ENCODE data around the gene TLN1. TPM values are rescaled to one million over a fixed set of nuclear protein-coding genes. Genes with fewer than 3 reads are reported as not detected.

TLN1 gene
- total and polyA plus RNA-seq, 10 of the 15 experiments (the other 5 are each of a cell fraction or from before 2014, with no cell fraction given): 11.6 to 305 (median 71.9) TPM

- TF ChIP-seq, protein P1, sequence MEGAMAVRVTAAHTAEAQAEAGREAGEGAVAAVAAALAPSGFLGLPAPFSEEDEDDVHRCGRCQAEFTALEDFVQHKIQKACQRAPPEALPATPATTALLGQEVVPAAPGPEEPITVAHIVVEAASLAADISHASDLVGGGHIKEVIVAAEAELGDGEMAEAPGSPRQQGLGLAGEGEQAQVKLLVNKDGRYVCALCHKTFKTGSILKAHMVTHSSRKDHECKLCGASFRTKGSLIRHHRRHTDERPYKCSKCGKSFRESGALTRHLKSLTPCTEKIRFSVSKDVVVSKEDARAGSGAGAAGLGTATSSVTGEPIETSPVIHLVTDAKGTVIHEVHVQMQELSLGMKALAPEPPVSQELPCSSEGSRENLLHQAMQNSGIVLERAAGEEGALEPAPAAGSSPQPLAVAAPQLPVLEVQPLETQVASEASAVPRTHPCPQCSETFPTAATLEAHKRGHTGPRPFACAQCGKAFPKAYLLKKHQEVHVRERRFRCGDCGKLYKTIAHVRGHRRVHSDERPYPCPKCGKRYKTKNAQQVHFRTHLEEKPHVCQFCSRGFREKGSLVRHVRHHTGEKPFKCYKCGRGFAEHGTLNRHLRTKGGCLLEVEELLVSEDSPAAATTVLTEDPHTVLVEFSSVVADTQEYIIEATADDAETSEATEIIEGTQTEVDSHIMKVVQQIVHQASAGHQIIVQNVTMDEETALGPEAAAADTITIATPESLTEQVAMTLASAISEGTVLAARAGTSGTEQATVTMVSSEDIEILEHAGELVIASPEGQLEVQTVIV (IDR thresholded peaks at IDR 0.05; ENCODE audit: borderline replicate concordance, partially characterized antibody): no peak
- no peak for TF ChIP-seq SMAD5 (IDR thresholded peaks at IDR 0.05; ENCODE audit: low read depth)
- peak; percentile 64; the same call in 1 of the 2 replicates for TF ChIP-seq MTA3 (IDR thresholded peaks at IDR 0.05; ENCODE audit: borderline replicate concordance, low read length)
- peak; percentile 2; the same call in 1 of the 2 replicates for TF ChIP-seq SPI1 (IDR thresholded peaks at IDR 0.05; ENCODE audit: borderline replicate concordance, insufficient read depth, low read depth, low read length)
- TF ChIP-seq POLR2AphosphoS2 (IDR thresholded peaks at IDR 0.05; ENCODE audit: low read depth, low read length): no peak
- TF ChIP-seq CBX3 (IDR thresholded peaks at IDR 0.05; ENCODE audit: borderline replicate concordance, low read depth): no peak
- no peak for TF ChIP-seq ZNF592 (IDR thresholded peaks at IDR 0.05)
- TF ChIP-seq, protein P2, sequence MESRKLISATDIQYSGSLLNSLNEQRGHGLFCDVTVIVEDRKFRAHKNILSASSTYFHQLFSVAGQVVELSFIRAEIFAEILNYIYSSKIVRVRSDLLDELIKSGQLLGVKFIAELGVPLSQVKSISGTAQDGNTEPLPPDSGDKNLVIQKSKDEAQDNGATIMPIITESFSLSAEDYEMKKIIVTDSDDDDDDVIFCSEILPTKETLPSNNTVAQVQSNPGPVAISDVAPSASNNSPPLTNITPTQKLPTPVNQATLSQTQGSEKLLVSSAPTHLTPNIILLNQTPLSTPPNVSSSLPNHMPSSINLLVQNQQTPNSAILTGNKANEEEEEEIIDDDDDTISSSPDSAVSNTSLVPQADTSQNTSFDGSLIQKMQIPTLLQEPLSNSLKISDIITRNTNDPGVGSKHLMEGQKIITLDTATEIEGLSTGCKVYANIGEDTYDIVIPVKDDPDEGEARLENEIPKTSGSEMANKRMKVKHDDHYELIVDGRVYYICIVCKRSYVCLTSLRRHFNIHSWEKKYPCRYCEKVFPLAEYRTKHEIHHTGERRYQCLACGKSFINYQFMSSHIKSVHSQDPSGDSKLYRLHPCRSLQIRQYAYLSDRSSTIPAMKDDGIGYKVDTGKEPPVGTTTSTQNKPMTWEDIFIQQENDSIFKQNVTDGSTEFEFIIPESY (IDR thresholded peaks at IDR 0.05): no peak; the same call in 1 of the 2 replicates
- no peak for TF ChIP-seq LARP7 (IDR thresholded peaks at IDR 0.05)
- TF ChIP-seq CHD2 (IDR thresholded peaks at IDR 0.05; ENCODE audit: borderline replicate concordance, low read depth, low read length): no peak
- peak; percentile 88 for TF ChIP-seq DPF2 (IDR thresholded peaks at IDR 0.05)
- TF ChIP-seq NFYA (IDR thresholded peaks at IDR 0.05; ENCODE audit: borderline replicate concordance, low read depth, low read length): no peak
- TF ChIP-seq KAT2A (conservative IDR thresholded peaks at IDR 0.05; ENCODE audit: control insufficient read depth, low read depth, low read length): no peak
- TF ChIP-seq HCFC1 (IDR thresholded peaks at IDR 0.05; ENCODE audit: low read length): no peak
- TF ChIP-seq NFYB (IDR thresholded peaks at IDR 0.05; ENCODE audit: insufficient read depth, low read depth, low read length): no peak
- 0 out of 2 replicates have a peak, but pooled peaks have one; percentile 5 for TF ChIP-seq ZNF217 (IDR thresholded peaks at IDR 0.05)
- TF ChIP-seq USF2 (IDR thresholded peaks at IDR 0.05; ENCODE audit: borderline replicate concordance, low read depth, low read length): no peak
- peak; percentile 40 for TF ChIP-seq RUNX3 (IDR thresholded peaks at IDR 0.05; ENCODE audit: low read length)
- TF ChIP-seq POLR2A (IDR thresholded peaks at IDR 0.05; ENCODE audit: low read depth, low read length): peak; percentile 73
- TF ChIP-seq POU2F2 (IDR thresholded peaks at IDR 0.05; ENCODE audit: borderline replicate concordance, low read depth, low read length): peak; percentile 21; the same call in 1 of the 3 replicates
- TF ChIP-seq ZNF384 (IDR thresholded peaks at IDR 0.05; ENCODE audit: borderline replicate concordance, low read depth, low read length): no peak
- no peak for TF ChIP-seq SMAD1 (IDR thresholded peaks at IDR 0.05; ENCODE audit: low read depth, partially characterized antibody)
Observed at GRCh38 chr9:35757226-35757891, 25.4 kb upstream of the TLN1 start (continued).
